IPS-20b (cell line): ENCODE results near the gene AGPAT3.
"Not testable (repeated sequence)": the region's sequence is repeated elsewhere in the genome, so short reads cannot be mapped to it uniquely, and the experiment has no call there.

Source experiments
- H3K27ac ChIP-seq: one replicate; pipeline ENCODE4 v1.5.1; 2013; ENCODE audit warnings: low read length
- H3K27me3 ChIP-seq: 2 replicates; pipeline ENCODE4 v1.6.1; 2013; ENCODE audit warnings: mild to moderate bottlenecking, low read length, inconsistent platforms; ENCODE audit not compliant: insufficient read depth
- H3K36me3 ChIP-seq: 2 replicates; pipeline ENCODE4 v1.6.1; 2013; ENCODE audit warnings: low read depth, mild to moderate bottlenecking, inconsistent platforms, low read length, moderate library complexity; ENCODE audit not compliant: insufficient read depth
- H3K4me1 ChIP-seq: 2 replicates; pipeline ENCODE4 v1.6.1; 2013; ENCODE audit warnings: mild to moderate bottlenecking, control low read depth, inconsistent platforms, low read length, moderate library complexity; ENCODE audit not compliant: insufficient read depth
- H3K4me3 ChIP-seq: 2 replicates; pipeline ENCODE4 v1.5.1; 2013; ENCODE audit warnings: mild to moderate bottlenecking, low read length, inconsistent platforms
- H3K9ac ChIP-seq: 2 replicates; pipeline ENCODE4 v1.6.1; 2013; ENCODE audit warnings: low read depth, mild to moderate bottlenecking, inconsistent platforms, low read length, moderate library complexity
- H3K9me3 ChIP-seq: 2 replicates; pipeline ENCODE4 v1.6.1; 2013; ENCODE audit warnings: mild to moderate bottlenecking, low read depth, low read length, inconsistent platforms; ENCODE audit not compliant: insufficient read depth

The AGPAT3 gene, protein sequence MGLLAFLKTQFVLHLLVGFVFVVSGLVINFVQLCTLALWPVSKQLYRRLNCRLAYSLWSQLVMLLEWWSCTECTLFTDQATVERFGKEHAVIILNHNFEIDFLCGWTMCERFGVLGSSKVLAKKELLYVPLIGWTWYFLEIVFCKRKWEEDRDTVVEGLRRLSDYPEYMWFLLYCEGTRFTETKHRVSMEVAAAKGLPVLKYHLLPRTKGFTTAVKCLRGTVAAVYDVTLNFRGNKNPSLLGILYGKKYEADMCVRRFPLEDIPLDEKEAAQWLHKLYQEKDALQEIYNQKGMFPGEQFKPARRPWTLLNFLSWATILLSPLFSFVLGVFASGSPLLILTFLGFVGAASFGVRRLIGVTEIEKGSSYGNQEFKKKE

DNA sequence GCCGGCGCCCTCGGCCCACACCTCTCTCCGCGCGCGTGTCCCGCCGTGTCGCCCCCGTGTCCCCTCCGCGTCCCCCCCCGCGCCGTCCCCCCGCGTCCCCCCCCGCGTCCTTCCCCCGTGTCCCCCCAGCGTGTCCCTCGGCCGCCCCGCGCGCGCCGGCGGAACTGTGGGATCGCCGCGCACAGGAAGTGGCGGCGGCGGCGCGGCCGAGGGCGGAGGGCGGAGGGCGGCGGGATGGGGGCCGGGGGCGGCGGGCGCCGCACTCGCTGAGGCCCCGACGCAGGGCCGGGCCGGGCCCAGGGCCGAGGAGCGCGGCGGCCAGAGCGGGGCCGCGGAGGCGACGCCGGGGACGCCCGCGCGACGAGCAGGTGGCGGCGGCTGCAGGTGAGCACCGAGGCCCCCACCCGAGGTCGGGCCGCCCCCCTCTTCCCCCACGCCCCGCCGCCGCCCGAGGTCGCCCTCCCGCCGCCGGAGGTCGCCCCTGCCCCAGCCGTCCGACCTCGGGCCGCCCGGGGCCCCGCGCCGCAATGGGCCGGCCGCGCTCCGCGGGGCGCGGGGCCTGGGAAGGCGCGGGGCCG is at the start of gene AGPAT3:
Gene AGPAT3 (plus strand): TSS at position 262 of the 578 bp plus-strand sequence. CDS start 94,459 bp downstream, outside the sequence.
- Histone ChIP-seq H3K9ac (no peak within 1 kb of the TSS), H3K4me3 (peak within 1 kb of the TSS; percentile 58), H3K27ac (no peak within 1 kb of the TSS), H3K27me3 (peaks cover 45% of the 10 kb centered on the region), H3K36me3 (no peaks in the 10 kb centered on the region), H3K4me1 (no peaks in the 10 kb centered on the region), H3K9me3 (no peaks in the 10 kb centered on the region)

- H3K4me3 ChIP-seq: no peak overlapping the region
- H3K36me3 ChIP-seq: no peaks in the 10 kb centered on the region
- no peak overlapping the region for H3K9ac ChIP-seq
- peaks cover 3% of the 10 kb centered on the region; the same call in 1 of the 2 replicates for H3K4me1 ChIP-seq
- no peaks in the 10 kb centered on the region for H3K27me3 ChIP-seq
- H3K27ac ChIP-seq: no peak overlapping the region
- H3K9me3 ChIP-seq: no peaks in the 10 kb centered on the region
Observed at GRCh38 chr21:43815991-43816390, 49.0 kb upstream of the AGPAT3 start.

GRCh38 chr21:43816611-43817071 is 48.4 kb upstream of the AGPAT3 start:
- Histone ChIP-seq H3K9me3 (no peaks in the 10 kb centered on the region), H3K4me1 (peaks cover 3% of the 10 kb centered on the region; the same call in 1 of the 2 replicates), H3K27me3 (no peaks in the 10 kb centered on the region), H3K4me3 (no peak overlapping the region), H3K27ac (no peak overlapping the region), H3K9ac (no peak overlapping the region), H3K36me3 (no peaks in the 10 kb centered on the region)

DNA sequence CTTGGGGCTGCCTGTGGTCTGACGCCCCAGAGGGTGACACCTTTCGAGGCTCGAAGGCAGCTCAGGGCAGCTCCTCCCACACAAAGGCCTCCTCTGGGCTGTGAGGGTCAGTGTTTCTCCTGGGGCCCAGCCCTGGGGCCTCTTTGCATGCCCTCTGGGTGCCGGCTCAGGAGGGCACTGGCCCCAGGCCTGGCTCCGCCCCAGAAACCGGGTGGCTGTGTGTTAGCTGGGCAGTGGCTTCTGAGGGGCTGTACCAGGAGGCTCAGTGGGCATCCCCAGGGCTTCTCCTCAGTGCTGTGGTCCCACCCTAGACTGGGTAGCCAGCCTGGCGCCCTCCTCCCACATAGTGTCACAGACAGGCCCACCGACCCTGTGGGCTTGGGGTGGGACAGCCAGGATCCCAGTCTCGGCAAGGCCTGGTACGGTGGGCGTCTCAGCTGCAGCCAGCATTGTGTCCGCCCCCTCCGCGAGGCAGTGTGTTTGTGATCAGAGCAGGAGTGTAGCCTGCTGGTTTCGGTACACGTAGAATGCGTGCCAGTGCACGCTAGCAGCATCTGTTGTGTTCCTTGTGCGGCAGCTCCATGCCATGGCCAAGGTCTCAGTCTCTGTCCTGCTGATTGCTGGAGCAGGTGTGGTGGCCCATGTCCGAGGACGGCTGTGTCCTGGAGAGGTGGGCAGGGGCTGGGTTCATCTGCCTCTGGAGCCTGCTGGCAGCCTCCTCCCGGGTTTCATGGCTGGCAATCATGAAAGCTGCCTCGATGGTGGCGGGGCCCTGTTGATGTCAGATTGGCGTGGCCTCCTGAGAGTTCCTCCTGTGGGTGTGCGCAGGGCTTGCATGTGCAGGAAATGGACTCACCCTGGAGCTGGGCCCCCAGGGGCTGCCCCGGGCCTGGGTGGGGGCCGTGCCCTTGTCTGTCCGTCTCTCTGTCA is 47.6 kb upstream of the AGPAT3 start:
- H3K4me3 ChIP-seq: no peak overlapping the region
- H3K27me3 ChIP-seq: no peaks in the 10 kb centered on the region
- H3K9ac ChIP-seq: no peak overlapping the region
- peaks cover 3% of the 10 kb centered on the region; the same call in 1 of the 2 replicates for H3K4me1 ChIP-seq
- H3K9me3 ChIP-seq: no peaks in the 10 kb centered on the region
- H3K36me3 ChIP-seq: no peaks in the 10 kb centered on the region
- no peak overlapping the region for H3K27ac ChIP-seq

GRCh38 chr21:43818685-43819084 is 46.3 kb upstream of the AGPAT3 start:
- no peak overlapping the region for H3K27ac ChIP-seq
- H3K27me3 ChIP-seq: no peaks in the 10 kb centered on the region
- no peak overlapping the region for H3K4me3 ChIP-seq
- no peaks in the 10 kb centered on the region for H3K9me3 ChIP-seq
- peaks cover 3% of the 10 kb centered on the region; the same call in 1 of the 2 replicates for H3K4me1 ChIP-seq
- no peak overlapping the region for H3K9ac ChIP-seq
- no peaks in the 10 kb centered on the region for H3K36me3 ChIP-seq

- no peaks in the 10 kb centered on the region for H3K27me3 ChIP-seq
- H3K36me3 ChIP-seq: no peaks in the 10 kb centered on the region
- H3K9me3 ChIP-seq: no peaks in the 10 kb centered on the region
- H3K9ac ChIP-seq: no peak overlapping the region
- H3K4me3 ChIP-seq: no peak overlapping the region
- H3K27ac ChIP-seq: no peak overlapping the region
- H3K4me1 ChIP-seq: peaks cover 3% of the 10 kb centered on the region; the same call in 1 of the 2 replicates
Observed at GRCh38 chr21:43819511-43820405, 45.3 kb upstream of the AGPAT3 start.

- Histone ChIP-seq H3K36me3 (no peaks in the 10 kb centered on the region), H3K4me3 (no peak overlapping the region), H3K27ac (no peak overlapping the region), H3K9me3 (no peaks in the 10 kb centered on the region), H3K27me3 (no peaks in the 10 kb centered on the region), H3K9ac (no peak overlapping the region), H3K4me1 (peaks cover 3% of the 10 kb centered on the region; the same call in 1 of the 2 replicates)
Observed at GRCh38 chr21:43820466-43820865, 44.6 kb upstream of the AGPAT3 start.

GRCh38 chr21:43822166-43822565 is 42.9 kb upstream of the AGPAT3 start:
- H3K36me3 ChIP-seq, H3K9me3 ChIP-seq, H3K9ac ChIP-seq, H3K4me1 ChIP-seq, H3K27ac ChIP-seq, H3K4me3 ChIP-seq, H3K27me3 ChIP-seq: not testable (repeated sequence)

GRCh38 chr21:43822741-43823140 is 42.3 kb upstream of the AGPAT3 start:
- H3K4me1 ChIP-seq, H3K27me3 ChIP-seq, H3K27ac ChIP-seq, H3K9me3 ChIP-seq, H3K4me3 ChIP-seq, H3K36me3 ChIP-seq, H3K9ac ChIP-seq: not testable (repeated sequence)

GRCh38 chr21:43824333-43825241 is 40.4 kb upstream of the AGPAT3 start:
- no peaks in the 10 kb centered on the region for H3K36me3 ChIP-seq
- H3K27ac ChIP-seq: no peak overlapping the region
- no peaks in the 10 kb centered on the region; the same call in 1 of the 2 replicates for H3K4me1 ChIP-seq
- no peak overlapping the region for H3K4me3 ChIP-seq
- H3K9me3 ChIP-seq: no peaks in the 10 kb centered on the region
- no peaks in the 10 kb centered on the region for H3K27me3 ChIP-seq
- H3K9ac ChIP-seq: no peak overlapping the region
